Measurements from ENCODE around the gene MTR.

The MTR gene

DNA sequence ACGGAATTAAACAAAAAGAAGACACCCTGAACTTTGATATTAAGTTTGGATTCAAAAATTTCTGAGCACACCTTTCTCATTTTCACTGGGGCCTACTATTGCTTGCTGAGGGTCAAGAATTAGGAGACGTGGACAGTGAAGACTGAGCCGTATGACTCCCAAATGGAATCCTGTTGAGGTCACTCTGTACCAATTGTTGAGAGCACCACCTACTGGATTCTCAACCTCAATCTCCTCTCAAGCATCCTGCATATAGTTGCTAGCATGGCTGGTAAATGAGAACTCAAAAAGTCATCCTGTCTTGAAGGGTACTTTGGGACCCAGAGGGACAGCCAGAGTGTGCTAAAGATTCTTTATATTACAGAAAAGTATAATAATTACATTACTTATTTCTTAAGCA is 20.2 kb upstream of the MTR start:
- no peak for DNase-seq (ENCODE audit: low read depth in 1 of 2, low spot score in 1 of 2)

DNA sequence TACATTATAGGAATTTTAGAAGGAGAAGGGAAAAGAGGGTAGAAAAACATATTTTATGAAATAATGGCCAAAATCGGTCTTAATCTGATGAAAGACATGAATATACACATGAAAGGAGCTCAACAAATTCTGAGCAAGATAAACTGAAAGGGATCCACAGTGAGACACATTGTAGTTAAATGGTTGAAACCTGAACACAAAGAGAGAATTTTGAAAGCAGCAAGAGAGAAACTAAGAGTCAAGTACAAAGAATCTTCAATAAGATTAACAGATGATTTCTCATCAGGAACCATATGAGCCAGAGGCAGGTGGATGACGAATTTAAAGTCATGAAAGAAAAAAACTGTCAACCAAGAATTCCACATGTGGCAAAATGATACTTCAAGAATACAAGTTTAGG is 15.8 kb upstream of the MTR start:
- DNase-seq (ENCODE audit: low read depth in 1 of 2, low spot score in 1 of 2), result no peak

GRCh38 chr1:236785477-236785876 is 9.6 kb upstream of the MTR start:
- DNase-seq (ENCODE audit: low read depth in 1 of 2, low spot score in 1 of 2), result no peak

- no peak for DNase-seq (ENCODE audit: low read depth in 1 of 2, low spot score in 1 of 2)
Measured at GRCh38 chr1:236786453-236786852, 8.6 kb upstream of the MTR start.

DNA sequence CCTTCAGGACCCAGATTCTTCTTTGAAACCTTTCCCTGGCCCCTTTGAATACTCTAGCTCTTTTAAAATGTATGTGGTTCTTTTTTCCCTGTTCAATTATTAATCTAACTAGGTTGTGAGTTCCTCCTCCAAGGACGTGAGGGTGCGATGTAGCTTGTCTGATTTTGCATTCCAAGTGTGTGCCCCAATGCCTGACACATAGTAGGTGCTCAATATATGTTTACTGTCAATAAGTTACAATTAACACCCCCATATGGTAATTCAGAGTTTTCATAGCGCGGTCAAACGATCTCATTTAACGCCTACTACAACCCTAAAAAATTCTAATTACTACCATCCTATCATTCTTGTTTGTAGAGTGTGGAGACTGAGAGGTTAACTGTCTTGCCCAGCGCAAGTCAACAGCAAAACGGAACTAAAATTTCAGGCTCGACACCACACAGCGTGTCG is 482 bp upstream of the MTR start:
- no peak for DNase-seq (ENCODE audit: low read depth in 1 of 2, low spot score in 1 of 2)

- peak in 1 of 2 donors; percentile 45 for DNase-seq (ENCODE audit: low read depth in 1 of 2, low spot score in 1 of 2)
Measured at GRCh38 chr1:236795757-236796667, 920 bp downstream of the MTR start.

- DNase-seq (ENCODE audit: low read depth in 1 of 2, low spot score in 1 of 2), result no peak
Measured at GRCh38 chr1:236799001-236799400, 3.9 kb downstream of the MTR start.

GRCh38 chr1:236800002-236800620 is 5.0 kb downstream of the MTR start:
- no peak for DNase-seq (ENCODE audit: low read depth in 1 of 2, low spot score in 1 of 2)

DNA sequence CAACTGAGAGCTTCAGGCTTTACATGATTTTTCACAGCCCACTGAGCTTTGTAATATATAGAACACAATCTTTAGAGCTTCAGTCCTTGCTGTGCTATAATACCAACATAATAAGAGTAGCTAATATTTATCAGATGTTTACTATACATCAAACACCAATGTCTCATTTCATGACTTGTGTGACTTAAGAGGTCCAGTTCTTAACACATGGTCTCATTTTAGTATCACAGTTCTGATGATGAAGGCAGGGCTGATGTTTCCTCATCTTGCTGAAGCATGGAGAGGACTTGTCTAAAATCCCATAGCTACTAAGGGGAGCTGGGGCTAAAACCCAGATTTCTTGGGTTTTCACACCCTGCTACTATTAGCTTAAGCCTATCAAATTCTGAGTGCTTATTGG is 5.5 kb downstream of the MTR start:
- no peak for DNase-seq (ENCODE audit: low read depth in 1 of 2, low spot score in 1 of 2)

- no peak for DNase-seq (ENCODE audit: low read depth in 1 of 2, low spot score in 1 of 2)
Measured at GRCh38 chr1:236802264-236802663, 7.2 kb downstream of the MTR start.

DNA sequence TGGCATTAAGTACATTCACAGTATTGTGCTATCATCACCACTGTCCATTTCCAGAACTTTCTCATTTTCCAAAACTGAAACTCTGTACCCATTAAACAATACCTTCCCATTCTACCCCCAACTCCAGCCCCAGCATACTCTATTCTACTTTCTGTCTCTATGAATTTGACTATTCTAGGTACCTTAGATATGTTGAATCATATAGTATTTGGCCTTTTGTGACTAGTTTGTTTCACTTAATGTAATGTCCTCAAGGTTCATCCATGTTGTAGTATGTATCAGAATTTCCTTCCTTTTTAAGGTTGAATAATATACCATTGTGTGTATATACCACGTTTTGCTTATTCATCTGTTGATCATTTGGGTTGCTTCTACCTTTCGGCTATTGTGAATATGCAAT is 11.5 kb downstream of the MTR start:
- DNase-seq (ENCODE audit: low read depth in 1 of 2, low spot score in 1 of 2), result no peak

- DNase-seq (ENCODE audit: low read depth in 1 of 2, low spot score in 1 of 2), result no peak
Measured at GRCh38 chr1:236808005-236808404, 12.9 kb downstream of the MTR start.

- DNase-seq (ENCODE audit: low read depth in 1 of 2, low spot score in 1 of 2), result no peak
Measured at GRCh38 chr1:236808564-236809130, 13.6 kb downstream of the MTR start.

DNA sequence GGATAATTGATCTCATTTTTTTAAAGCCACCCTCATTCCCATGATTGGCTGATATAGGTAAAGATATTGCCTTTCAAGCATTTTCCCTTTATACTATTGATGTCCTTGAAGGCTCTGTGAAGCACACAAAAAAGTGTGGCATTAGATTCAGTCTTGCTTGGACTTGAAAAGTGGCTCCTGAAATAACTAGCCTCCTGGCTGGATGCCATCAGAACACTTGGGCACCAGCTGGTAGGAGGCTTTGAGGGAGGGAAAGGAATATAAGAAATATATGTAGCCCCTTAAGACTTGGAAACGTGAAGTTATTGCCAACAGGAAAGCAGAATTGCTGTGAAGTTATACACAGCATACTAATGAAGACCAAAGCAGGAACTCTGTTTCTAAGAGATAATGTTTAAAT is 14.1 kb downstream of the MTR start:
- no peak for DNase-seq (ENCODE audit: low read depth in 1 of 2, low spot score in 1 of 2)

DNA sequence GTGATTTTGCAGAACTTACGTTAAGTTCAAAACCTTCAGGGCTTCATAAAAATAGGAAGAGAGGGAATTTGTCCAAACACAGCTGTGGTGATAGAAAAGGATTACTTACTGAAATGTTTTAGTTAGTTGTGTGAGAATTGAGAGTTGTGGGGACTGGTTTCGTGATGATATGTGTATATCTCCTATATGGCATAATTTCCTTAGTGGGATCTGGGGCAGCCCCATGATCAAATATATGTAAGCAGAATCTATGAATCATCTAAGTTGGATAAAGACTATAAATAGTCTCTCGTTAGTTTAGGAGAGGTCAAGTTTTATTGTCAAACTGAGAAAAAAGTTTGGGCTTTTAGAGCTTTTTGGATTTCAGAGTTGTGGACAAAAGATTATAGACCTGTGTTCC is 14.9 kb downstream of the MTR start:
- DNase-seq (ENCODE audit: low read depth in 1 of 2, low spot score in 1 of 2), result no peak

- DNase-seq (ENCODE audit: low read depth in 1 of 2, low spot score in 1 of 2), result no peak
Measured at GRCh38 chr1:236812334-236813030, 17.4 kb downstream of the MTR start.

DNA sequence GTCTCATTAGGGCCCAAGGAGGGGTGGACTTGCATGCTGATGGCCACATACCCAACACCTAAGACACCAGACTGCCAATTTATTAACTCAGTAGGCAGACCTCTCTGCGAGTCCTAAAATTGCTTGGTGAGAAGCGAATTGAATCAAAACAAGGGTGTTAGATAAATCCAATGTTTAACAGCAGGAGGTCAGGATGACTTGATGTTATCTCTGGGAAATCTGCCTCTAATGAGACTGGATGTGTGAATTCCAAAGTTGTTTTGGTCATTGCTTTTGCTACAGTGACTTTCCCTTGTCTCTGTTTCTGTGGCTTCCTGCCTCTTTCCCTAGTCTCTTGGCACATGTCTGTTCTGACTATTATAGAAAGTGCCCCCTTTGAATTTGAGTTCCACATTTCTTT is 20.8 kb downstream of the MTR start:
- DNase-seq (ENCODE audit: low read depth in 1 of 2, low spot score in 1 of 2), result no peak

DNA sequence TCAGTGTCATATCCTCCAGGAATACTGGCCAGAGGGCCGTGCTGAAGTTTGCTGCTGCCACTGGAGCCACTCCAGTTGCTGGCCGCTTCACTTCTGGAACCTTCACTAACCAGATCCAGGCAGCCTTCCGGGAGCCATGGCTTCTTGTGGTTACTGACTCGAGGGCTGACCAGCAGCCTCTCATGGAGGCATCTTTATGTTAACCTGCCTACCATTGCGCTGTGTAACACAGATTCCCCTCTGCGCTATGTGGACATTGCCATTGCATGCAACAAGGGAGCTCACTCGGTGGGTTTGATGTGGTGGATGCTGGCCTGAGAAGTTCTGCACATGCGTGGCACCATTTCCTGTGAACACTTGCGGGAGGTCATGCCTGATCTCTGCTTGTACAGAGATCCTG is 24.8 kb downstream of the MTR start:
- DNase-seq (ENCODE audit: low read depth in 1 of 2, low spot score in 1 of 2), result no peak

DNA sequence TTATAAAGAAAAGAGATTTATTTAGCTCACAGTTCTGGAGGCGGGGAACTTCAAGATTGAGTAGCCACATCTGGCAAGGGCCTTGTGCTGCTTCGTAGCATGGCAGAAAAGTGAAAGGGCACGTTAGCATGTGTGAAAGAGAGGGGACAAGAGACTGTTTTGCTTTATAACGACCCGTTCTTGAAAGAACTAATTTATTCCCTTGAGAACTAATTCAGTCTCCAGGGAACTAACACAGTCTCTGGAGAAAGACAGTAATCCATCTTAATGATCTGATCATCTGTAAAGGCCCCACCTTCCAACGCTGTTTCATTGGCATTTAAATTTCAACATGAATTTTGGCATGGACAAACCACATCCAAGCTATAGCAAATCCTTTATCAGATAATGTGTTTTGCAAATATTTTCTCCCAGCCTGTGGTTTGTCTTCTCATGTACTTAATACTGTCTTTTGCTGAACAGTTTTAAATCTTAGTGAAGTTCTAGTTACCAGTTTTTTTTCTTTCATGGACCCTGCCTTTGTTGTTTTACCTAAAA is 26.1 kb downstream of the MTR start:
- DNase-seq (ENCODE audit: low read depth in 1 of 2, low spot score in 1 of 2), result no peak

- DNase-seq (ENCODE audit: low read depth in 1 of 2, low spot score in 1 of 2), result no peak
Measured at GRCh38 chr1:236823559-236823958, 28.5 kb downstream of the MTR start.

GRCh38 chr1:236829085-236829484 is 34.0 kb downstream of the MTR start:
- no peak for DNase-seq (ENCODE audit: low read depth in 1 of 2, low spot score in 1 of 2)
